Measurements from ENCODE around the gene ZBTB38.

DNA sequence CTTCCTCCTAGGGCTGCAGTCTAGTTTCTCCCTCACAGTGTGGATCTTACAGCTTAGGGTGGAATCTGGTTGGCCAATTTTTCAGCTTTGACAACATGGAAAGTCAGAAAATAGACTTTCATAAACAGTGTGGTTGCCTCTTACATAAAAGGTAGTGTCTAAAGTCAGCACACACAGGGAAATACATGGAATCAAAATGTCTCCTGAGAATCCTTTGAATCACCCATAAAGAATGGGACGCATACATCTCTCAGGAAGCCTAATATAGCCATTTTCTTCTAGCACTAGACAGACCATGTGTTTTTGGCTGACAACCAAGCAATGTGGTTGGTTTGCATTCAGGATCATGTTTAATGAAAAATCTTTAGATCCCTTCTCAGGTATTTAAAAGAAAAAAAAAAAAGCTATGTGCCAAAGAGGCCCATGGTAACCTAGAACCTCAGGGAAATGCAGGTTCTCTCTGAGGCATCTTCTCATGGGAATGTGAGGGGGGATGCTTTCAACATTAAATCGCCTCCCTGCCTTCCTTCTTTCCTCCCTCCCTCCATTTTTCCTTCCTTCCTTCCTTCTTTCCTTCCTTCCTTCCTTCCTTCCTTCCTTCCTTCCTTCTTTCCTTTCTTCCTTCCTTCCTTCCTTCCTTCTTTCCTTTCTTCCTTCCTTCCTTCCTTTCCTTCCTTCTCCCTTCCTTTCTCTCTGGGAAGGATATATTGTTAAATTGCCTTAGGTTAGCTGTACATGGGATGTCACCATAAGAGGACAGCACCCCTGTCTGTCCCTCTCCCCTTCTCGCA lies 34.3 kb upstream of the ZBTB38 start:
- TF ChIP-seq POLR2A (IDR thresholded peaks at IDR 0.05), result no peak
- TF ChIP-seq, protein P1, sequence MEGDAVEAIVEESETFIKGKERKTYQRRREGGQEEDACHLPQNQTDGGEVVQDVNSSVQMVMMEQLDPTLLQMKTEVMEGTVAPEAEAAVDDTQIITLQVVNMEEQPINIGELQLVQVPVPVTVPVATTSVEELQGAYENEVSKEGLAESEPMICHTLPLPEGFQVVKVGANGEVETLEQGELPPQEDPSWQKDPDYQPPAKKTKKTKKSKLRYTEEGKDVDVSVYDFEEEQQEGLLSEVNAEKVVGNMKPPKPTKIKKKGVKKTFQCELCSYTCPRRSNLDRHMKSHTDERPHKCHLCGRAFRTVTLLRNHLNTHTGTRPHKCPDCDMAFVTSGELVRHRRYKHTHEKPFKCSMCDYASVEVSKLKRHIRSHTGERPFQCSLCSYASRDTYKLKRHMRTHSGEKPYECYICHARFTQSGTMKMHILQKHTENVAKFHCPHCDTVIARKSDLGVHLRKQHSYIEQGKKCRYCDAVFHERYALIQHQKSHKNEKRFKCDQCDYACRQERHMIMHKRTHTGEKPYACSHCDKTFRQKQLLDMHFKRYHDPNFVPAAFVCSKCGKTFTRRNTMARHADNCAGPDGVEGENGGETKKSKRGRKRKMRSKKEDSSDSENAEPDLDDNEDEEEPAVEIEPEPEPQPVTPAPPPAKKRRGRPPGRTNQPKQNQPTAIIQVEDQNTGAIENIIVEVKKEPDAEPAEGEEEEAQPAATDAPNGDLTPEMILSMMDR (IDR thresholded peaks at IDR 0.05), result no peak
